Naive thymus-derived CD4-positive, alpha-beta T cell (primary cell): ENCODE data around the gene HEG1. TPM values are rescaled to one million over a fixed set of nuclear protein-coding genes. Genes with fewer than 3 reads are reported as not detected.

ENCODE experiments used
- ATAC-seq: fragments of 150-1000 bp; cut with Tn5 transposase; 2 replicates; pipeline ENCODE4 v1.10.0; 2021; ENCODE audit warnings: mild to moderate bottlenecking, moderate library complexity
- CTCF ChIA-PET: fragments of 350-600 bp; sonication (Branson Sonifier 250); formaldehyde crosslinking; loops from one replicate; lab custom pipeline; 2021; ENCODE audit warnings: antibody characterized with exemption; lab: Charles Lee
- POLR2A ChIA-PET: fragments of 350-600 bp; sonication (Branson Sonifier 250); formaldehyde crosslinking; loops from one replicate; lab custom pipeline; 2021; ENCODE audit warnings: antibody characterized with exemption, inconsistent platforms; lab: Charles Lee
- DNase-seq, 9 donors: peaks; one replicate each; pipeline versions ENCODE4 v3.0.0 to v3.0.0-alpha.2; 2020 to 2022; ENCODE audit warnings: mixed read lengths in 1 of 9
- H3K27ac ChIP-seq: one replicate; pipeline ENCODE4 v1.7.0; 2013; ENCODE audit warnings: mild to moderate bottlenecking, low read depth, low read length, moderate library complexity
- H3K27me3 ChIP-seq, 2 donors: one replicate each; pipeline ENCODE4 v1.7.0; 2013; ENCODE audit warnings: low read length in 2 of 2, mild to moderate bottlenecking in 2 of 2, moderate library complexity in 2 of 2; ENCODE audit not compliant: control insufficient read depth in 2 of 2, insufficient read depth in 2 of 2
- H3K36me3 ChIP-seq, 3 experiments: 1 replicate in 2 of 3; 2 replicates in 1 of 3; pipeline ENCODE4 v1.7.0; 2013; ENCODE audit warnings: low read length in 3 of 3, mild to moderate bottlenecking in 3 of 3, moderate library complexity in 1 of 3; ENCODE audit not compliant: insufficient read depth in 3 of 3, control insufficient read depth in 2 of 3
- H3K4me1 ChIP-seq, 2 donors: one replicate each; pipeline ENCODE4 v1.7.0; 2013; ENCODE audit warnings: low read length in 2 of 2, mild to moderate bottlenecking in 2 of 2, moderate library complexity in 1 of 2; ENCODE audit not compliant: control insufficient read depth in 2 of 2, insufficient read depth in 2 of 2
- H3K4me3 ChIP-seq: 2 replicates; pipeline ENCODE4 v1.7.0; 2013; ENCODE audit warnings: mild to moderate bottlenecking, low read length
- H3K9me3 ChIP-seq, 3 experiments: 1 replicate in 2 of 3; 2 replicates in 1 of 3; pipeline ENCODE4 v1.7.0; 2013; ENCODE audit warnings: low read length in 3 of 3; ENCODE audit not compliant: control insufficient read depth in 2 of 3
- H3K27ac Mint-ChIP-seq, 9 donors: one replicate each; pipeline ENCODE4 v1.8.0; 2020 to 2022; ENCODE audit warnings: mixed read lengths in 9 of 9, mild to moderate bottlenecking in 8 of 9, moderate library complexity in 5 of 9, inconsistent platforms in 2 of 9
- H3K27me3 Mint-ChIP-seq, 5 donors: one replicate each; pipeline ENCODE4 v1.8.0; 2021 to 2022; ENCODE audit warnings: mixed read lengths in 5 of 5, mild to moderate bottlenecking in 1 of 5
- H3K36me3 Mint-ChIP-seq, 5 donors: one replicate each; pipeline ENCODE4 v1.8.0; 2020 to 2022; ENCODE audit warnings: mixed read lengths in 5 of 5, mild to moderate bottlenecking in 3 of 5, inconsistent platforms in 1 of 5
- H3K4me1 Mint-ChIP-seq, 7 donors: one replicate each; pipeline ENCODE4 v1.8.0; 2020 to 2022; ENCODE audit warnings: mixed read lengths in 7 of 7, mild to moderate bottlenecking in 3 of 7, inconsistent platforms in 1 of 7
- H3K4me3 Mint-ChIP-seq, 10 donors: one replicate each; pipeline ENCODE4 v1.8.0; 2020 to 2022; ENCODE audit warnings: mild to moderate bottlenecking in 10 of 10, mixed read lengths in 10 of 10, moderate library complexity in 6 of 10, inconsistent platforms in 2 of 10
- H3K9me3 Mint-ChIP-seq, 11 donors: one replicate each; pipeline ENCODE4 v1.8.0; 2020 to 2022; ENCODE audit warnings: mixed read lengths in 11 of 11, mild to moderate bottlenecking in 4 of 11, inconsistent platforms in 1 of 11, moderate library complexity in 1 of 11
- intact Hi-C, 2 donors: fragments of 100-400 bp; cut with micrococcal nuclease; formaldehyde crosslinking; loops; one replicate each; pipeline ENCODE4 v1.15.1; 2023
- polyA plus RNA-seq, 2 donors: library from polyadenylated mRNA; unstranded; fragments of 300-500 nt; fragmentation: Illumina TruSeq; gene quantifications; one replicate each; pipeline ENCODE4 v1.2.3, GENCODE V29; 2021
- total RNA-seq, 6 experiments: library from RNA in 5 of 6; stranded (reverse) in 5 of 6; gene quantifications; 1 replicate in 5 of 6; 2 replicates in 1 of 6; pipeline ENCODE4 v1.2.3 and lab custom pipeline; 2021 to 2026

Gene HEG1
- total and polyA plus RNA-seq, 7 experiments from 2014 or later: 2.1 to 45.4 (median 17.6) TPM

DNA sequence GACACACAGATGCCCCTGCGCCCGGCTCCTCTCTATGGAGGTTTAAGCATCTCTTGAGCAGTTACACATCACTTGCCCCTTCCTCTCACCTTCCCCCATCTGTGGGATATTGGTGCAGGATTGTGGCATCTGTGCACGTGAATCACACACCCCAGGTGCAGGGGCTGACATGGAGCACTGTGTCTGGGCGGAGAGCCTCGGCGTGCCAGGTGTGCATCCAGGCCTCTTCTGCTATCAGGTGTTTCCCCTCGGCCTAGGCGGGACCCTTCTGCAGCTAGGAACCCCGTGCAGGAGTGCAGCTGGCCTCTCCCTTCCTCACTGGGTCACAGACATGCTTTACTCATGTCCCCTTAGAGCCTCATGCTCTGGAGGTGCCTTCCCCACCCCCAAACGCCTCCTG lies 87.8 kb downstream of the HEG1 start:
- DNase-seq (no peak), ATAC-seq (no peak)
- H3K4me1 Mint-ChIP-seq: peaks cover 0 to 6% (median 3%) of the 10 kb centered on the region in 7 donors
- H3K36me3 ChIP-seq: peaks cover 0 to 38% (median 4%) of the 10 kb centered on the region in 3 experiments
- H3K4me3 Mint-ChIP-seq: no peak overlapping the region
- peaks cover 0 to under 1% (median 0%) of the 10 kb centered on the region in 5 donors for H3K27me3 Mint-ChIP-seq
- CTCF ChIA-PET: no interaction called here
- H3K27ac Mint-ChIP-seq: peak overlapping the region in 2 of 9 donors; percentile 31 to 51
- intact Hi-C loops: no loop called here
- H3K4me3 ChIP-seq: no peak overlapping the region
- H3K4me1 ChIP-seq: no peaks in the 10 kb centered on the region
- no peak overlapping the region for H3K27ac ChIP-seq
- no peaks in the 10 kb centered on the region for H3K9me3 ChIP-seq
- POLR2A ChIA-PET: no interaction called here
- H3K9me3 Mint-ChIP-seq: no peaks in the 10 kb centered on the region
- H3K27me3 ChIP-seq: no peaks in the 10 kb centered on the region
- H3K36me3 Mint-ChIP-seq: peaks cover 0 to 38% (median 15%) of the 10 kb centered on the region in 5 donors

DNA sequence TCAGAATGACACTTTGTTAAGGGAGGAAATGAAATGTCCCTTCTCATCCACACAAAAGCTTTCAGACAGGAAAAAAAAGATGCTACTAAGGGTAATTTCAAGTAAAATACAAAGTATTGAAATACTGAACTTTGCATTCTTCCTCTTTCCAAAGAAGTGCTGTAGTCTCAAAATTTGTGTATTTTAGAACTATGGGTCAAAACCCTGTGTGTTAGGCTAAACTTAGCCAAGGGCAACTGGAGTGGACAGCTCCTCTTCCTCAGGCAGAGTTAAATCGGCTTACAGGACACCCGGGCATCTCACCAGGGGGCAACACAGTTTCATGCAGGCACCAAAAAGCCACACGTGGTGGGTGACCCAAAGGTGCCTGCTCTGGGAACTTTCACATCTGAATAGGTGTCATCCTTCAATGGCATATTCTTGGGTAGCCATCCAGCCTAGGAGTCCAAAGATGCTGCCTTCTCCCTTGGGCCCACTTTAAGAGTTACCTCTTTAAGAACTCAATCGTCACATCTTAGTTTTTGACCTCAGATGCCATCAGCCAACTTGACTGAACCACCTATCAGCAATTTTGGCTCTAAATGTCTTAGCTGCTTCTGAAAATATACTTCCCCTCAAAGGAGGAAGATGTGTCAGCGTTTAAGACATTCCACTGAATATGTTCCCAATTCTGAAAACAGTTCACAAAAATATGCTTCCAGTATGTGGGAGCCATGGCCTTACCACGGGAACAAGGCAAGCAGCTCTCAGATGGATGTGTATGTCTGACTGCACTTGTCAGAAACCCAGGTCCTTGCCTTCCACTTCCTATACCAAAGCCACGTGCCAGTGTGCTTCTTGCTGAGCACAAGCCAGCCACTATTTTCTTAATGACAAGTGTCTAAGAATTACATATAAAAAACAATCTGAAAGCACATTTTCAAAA lies 89.0 kb downstream of the HEG1 start:
- Histone ChIP-seq H3K27ac (no peak overlapping the region), H3K36me3 (peaks cover 0 to 30% (median 4%) of the 10 kb centered on the region in 3 experiments), H3K27me3 (no peaks in the 10 kb centered on the region), H3K4me3 (no peak overlapping the region), H3K4me1 (no peaks in the 10 kb centered on the region), H3K9me3 (no peaks in the 10 kb centered on the region)
- intact Hi-C loops: no loop called here
- ChIA-PET CTCF (no interaction called here), POLR2A (no interaction called here)
- Mint-ChIP-seq H3K27me3 (peaks cover 0 to 9% (median 0%) of the 10 kb centered on the region in 5 donors), H3K4me3 (no peak overlapping the region), H3K36me3 (peaks cover 0 to 29% (median 11%) of the 10 kb centered on the region in 5 donors), H3K27ac (peak overlapping the region in 1 of 9 donors; percentile 32), H3K9me3 (peaks cover 0 to 2% (median 0%) of the 10 kb centered on the region in 11 donors), H3K4me1 (peaks cover 0 to 6% (median 3%) of the 10 kb centered on the region in 7 donors)
- no peak for DNase-seq
- no peak for ATAC-seq

DNA sequence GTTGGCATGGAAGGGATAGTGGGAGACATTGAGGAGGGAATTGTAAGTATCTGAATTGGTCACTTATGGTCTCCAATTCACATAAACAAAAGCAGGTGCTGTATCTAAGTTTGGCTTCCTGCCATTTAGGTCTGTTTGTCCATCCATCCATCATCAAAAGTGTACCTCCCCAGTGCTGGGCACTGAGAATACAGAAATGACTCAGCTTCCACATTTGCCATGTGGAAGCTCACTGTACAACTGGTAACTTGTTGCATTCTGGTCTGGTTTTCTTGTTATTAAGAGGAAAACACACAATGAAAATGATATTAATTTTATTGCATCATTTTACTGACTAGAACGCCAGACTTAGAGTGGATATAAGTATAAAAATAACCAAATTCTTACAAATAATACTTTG lies 90.4 kb downstream of the HEG1 start:
- no peak overlapping the region for H3K27ac Mint-ChIP-seq
- peaks cover 0 to 12% (median 0%) of the 10 kb centered on the region in 5 donors for H3K27me3 Mint-ChIP-seq
- H3K4me1 Mint-ChIP-seq: peaks cover 0 to 6% (median 3%) of the 10 kb centered on the region in 7 donors
- ATAC-seq (no peak), DNase-seq (no peak)
- peaks cover 0 to 23% (median 7%) of the 10 kb centered on the region in 5 donors for H3K36me3 Mint-ChIP-seq
- Histone ChIP-seq H3K27ac (no peak overlapping the region), H3K4me1 (no peaks in the 10 kb centered on the region), H3K27me3 (no peaks in the 10 kb centered on the region), H3K9me3 (no peaks in the 10 kb centered on the region), H3K4me3 (no peak overlapping the region), H3K36me3 (peaks cover 0 to 21% (median 4%) of the 10 kb centered on the region in 3 experiments)
- POLR2A ChIA-PET: no interaction called here
- CTCF ChIA-PET: interaction anchor here (0.6 kb wide), 1 partner anchor 83 kb away, joined by 3 read pairs; no protein-coding TSS in a partner anchor
- H3K9me3 Mint-ChIP-seq: peaks cover 0 to 2% (median 0%) of the 10 kb centered on the region in 11 donors
- H3K4me3 Mint-ChIP-seq: no peak overlapping the region
- intact Hi-C loops: no loop called here

DNA sequence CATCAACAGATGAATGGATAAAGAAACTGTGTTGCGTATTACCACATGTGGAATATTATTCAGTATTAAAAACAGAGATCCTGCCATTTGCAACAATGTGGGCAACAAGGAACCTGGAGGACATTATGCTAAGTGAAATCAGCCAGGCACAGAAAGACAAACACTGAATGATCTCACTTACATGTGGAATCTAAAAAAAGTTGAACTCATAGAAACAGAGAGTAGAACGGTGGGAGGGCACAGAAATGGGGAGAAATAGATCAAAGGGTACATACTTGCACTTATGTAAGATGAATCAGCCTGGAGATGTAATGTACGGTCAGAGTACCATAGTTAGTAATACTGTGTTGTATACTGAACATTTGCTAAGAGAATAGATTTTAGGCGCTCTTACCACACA lies 91.4 kb downstream of the HEG1 start:
- Histone ChIP-seq H3K27ac (no peak overlapping the region), H3K36me3 (peaks cover 0 to 10% (median 0%) of the 10 kb centered on the region in 3 experiments), H3K27me3 (no peaks in the 10 kb centered on the region), H3K4me1 (no peaks in the 10 kb centered on the region), H3K9me3 (no peaks in the 10 kb centered on the region), H3K4me3 (no peak overlapping the region)
- Mint-ChIP-seq H3K4me1 (peaks cover 0 to 6% (median 2%) of the 10 kb centered on the region in 7 donors), H3K9me3 (peaks cover 0 to 2% (median 0%) of the 10 kb centered on the region in 11 donors), H3K27ac (peak overlapping the region in 5 of 9 donors; percentile 0 to 78 (median 29)), H3K36me3 (peaks cover 0 to 13% (median 0%) of the 10 kb centered on the region in 5 donors), H3K4me3 (no peak overlapping the region), H3K27me3 (peaks cover 0 to 15% (median 0%) of the 10 kb centered on the region in 5 donors)
- DNase-seq (no peak), ATAC-seq (no peak)
- intact Hi-C loops: no loop called here
- ChIA-PET POLR2A (no interaction called here), CTCF (interaction anchor here (0.6 kb wide), 1 partner anchor 202 kb away, joined by 3 read pairs; no protein-coding TSS in a partner anchor)

DNA sequence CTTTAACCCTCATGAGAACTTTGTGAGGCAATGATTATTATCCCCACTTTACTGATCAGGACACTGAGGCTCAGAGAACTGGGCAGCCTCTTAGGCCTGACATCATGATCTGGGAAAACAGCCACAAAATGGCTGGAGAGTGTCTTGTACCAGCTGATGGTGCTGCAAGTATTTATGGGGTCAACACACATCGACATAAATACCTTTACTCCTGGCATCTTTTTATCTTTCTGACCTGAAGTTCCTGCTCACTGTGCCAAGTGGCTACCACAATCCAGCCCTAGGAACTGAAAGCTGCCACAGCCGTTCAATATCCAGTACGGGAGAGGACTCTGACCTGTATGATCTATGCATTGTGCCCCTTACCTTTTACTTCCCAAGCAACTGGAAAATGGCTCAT lies 92.0 kb downstream of the HEG1 start:
- H3K4me3 Mint-ChIP-seq: no peak overlapping the region

DNA sequence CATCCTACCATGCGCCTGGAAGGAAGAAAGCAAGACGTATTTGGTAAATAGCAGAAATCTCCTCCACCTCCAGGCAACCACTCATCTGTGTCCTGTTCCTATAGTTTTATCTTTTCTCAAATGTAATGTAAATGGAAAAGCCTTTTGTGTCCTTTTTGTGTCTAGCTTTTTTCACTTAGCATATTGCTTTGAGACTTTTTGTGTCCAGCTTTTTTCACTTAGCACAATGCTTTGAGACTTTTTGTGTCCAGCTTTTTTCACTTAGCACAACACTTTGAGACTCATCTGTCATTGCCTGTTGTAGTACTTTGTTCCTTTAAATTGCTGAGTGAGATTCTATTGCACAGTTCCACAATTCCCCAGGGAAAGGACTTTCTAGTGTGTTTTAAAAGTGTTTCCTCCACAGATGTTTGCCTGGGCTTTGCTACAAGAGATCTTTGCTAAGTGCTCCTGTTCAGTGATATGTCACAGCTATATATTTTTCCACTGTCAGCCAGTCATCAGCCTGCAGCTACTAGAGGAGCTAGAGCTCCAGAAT lies 93.3 kb downstream of the HEG1 start:
- Histone ChIP-seq H3K9me3 (no peaks in the 10 kb centered on the region), H3K36me3 (no peaks in the 10 kb centered on the region), H3K27me3 (no peaks in the 10 kb centered on the region), H3K4me3 (no peak overlapping the region), H3K27ac (no peak overlapping the region), H3K4me1 (no peaks in the 10 kb centered on the region)
- DNase-seq (no peak), ATAC-seq (no peak)
- intact Hi-C loops: no loop called here
- ChIA-PET POLR2A (no interaction called here), CTCF (no interaction called here)
- Mint-ChIP-seq H3K4me3 (no peak overlapping the region), H3K27me3 (peaks cover 0 to 15% (median 0%) of the 10 kb centered on the region in 5 donors), H3K4me1 (peaks cover 0 to 6% (median 2%) of the 10 kb centered on the region in 7 donors), H3K27ac (no peak overlapping the region), H3K36me3 (no peaks in the 10 kb centered on the region), H3K9me3 (peaks cover 0 to 2% (median 0%) of the 10 kb centered on the region in 11 donors)

More for the DNA sequence above, 92.0 kb downstream of the HEG1 start:
- ChIA-PET CTCF (no interaction called here), POLR2A (no interaction called here)
- Mint-ChIP-seq H3K4me1 (peaks cover 0 to 6% (median 2%) of the 10 kb centered on the region in 7 donors), H3K36me3 (peaks cover 0 to 6% (median 0%) of the 10 kb centered on the region in 5 donors), H3K27me3 (peaks cover 0 to 15% (median 0%) of the 10 kb centered on the region in 5 donors), H3K9me3 (peaks cover 0 to 2% (median 0%) of the 10 kb centered on the region in 11 donors), H3K27ac (peak overlapping the region in 3 of 9 donors; percentile 2 to 78 (median 67))
- no peak for ATAC-seq
- Histone ChIP-seq H3K4me1 (no peaks in the 10 kb centered on the region), H3K27ac (no peak overlapping the region), H3K9me3 (no peaks in the 10 kb centered on the region), H3K27me3 (no peaks in the 10 kb centered on the region), H3K4me3 (no peak overlapping the region), H3K36me3 (peaks cover 0 to 4% (median 0%) of the 10 kb centered on the region in 3 experiments)
- DNase-seq: no peak
- intact Hi-C loops: no loop called here
